Nephron progenitor cell (in vitro differentiated cells): ENCODE measurements around the gene PRAF2.

Source experiments
- DNase-seq: peaks from one replicate; pipeline ENCODE4 v3.0.0; 2021
- H3K27ac Mint-ChIP-seq: 2 replicates; pipeline ENCODE4 v1.8.0; 2021; ENCODE audit warnings: mild to moderate bottlenecking, moderate library complexity, mixed read lengths
- H3K27me3 Mint-ChIP-seq: 2 replicates; pipeline ENCODE4 v1.8.0; 2021; ENCODE audit warnings: mild to moderate bottlenecking, low read depth, mixed read lengths; ENCODE audit not compliant: poor library complexity
- H3K36me3 Mint-ChIP-seq: 2 replicates; pipeline ENCODE4 v1.8.0; 2021; ENCODE audit warnings: low read depth, mixed read lengths
- H3K4me1 Mint-ChIP-seq: 2 replicates; pipeline ENCODE4 v1.8.0; 2021; ENCODE audit warnings: mixed read lengths
- H3K4me3 Mint-ChIP-seq: 2 replicates; pipeline ENCODE4 v1.8.0; 2021; ENCODE audit warnings: mild to moderate bottlenecking, moderate library complexity, mixed read lengths
- H3K9me3 Mint-ChIP-seq: 2 replicates; pipeline ENCODE4 v1.8.0; 2021; ENCODE audit warnings: mild to moderate bottlenecking, moderate library complexity, mixed read lengths
- CTCF ChIP-seq: fragments of 200-600 bp; sonication (generic); IDR thresholded peaks from 2 replicates; pipeline ENCODE4 v1.5.0; 2021; ENCODE audit warnings: antibody characterized with exemption

The PRAF2 gene

GRCh38 chrX:49060914-49061313 is 12.9 kb downstream of the PRAF2 start:
- H3K4me1 Mint-ChIP-seq, result peaks cover 5% of the 10 kb centered on the region
- H3K4me3 Mint-ChIP-seq, result no peak overlapping the region
- no peak for TF ChIP-seq CTCF
- no peaks in the 10 kb centered on the region for H3K36me3 Mint-ChIP-seq
- peaks cover 49% of the 10 kb centered on the region for H3K9me3 Mint-ChIP-seq
- no peak overlapping the region for H3K27ac Mint-ChIP-seq
- no peak for DNase-seq
- peaks cover 4% of the 10 kb centered on the region for H3K27me3 Mint-ChIP-seq

- TF ChIP-seq CTCF, result no peak
- Mint-ChIP-seq H3K36me3 (peaks cover 10% of the 10 kb centered on the region), H3K9me3 (peaks cover 55% of the 10 kb centered on the region), H3K4me3 (no peak overlapping the region), H3K4me1 (peaks cover 11% of the 10 kb centered on the region), H3K27me3 (peaks cover 4% of the 10 kb centered on the region), H3K27ac (no peak overlapping the region)
- DNase-seq, result no peak
Observed at GRCh38 chrX:49059681-49060085, 14.1 kb downstream of the PRAF2 start.

GRCh38 chrX:49059201-49059600 is 14.6 kb downstream of the PRAF2 start:
- no peak overlapping the region for H3K4me3 Mint-ChIP-seq
- no peak overlapping the region for H3K27ac Mint-ChIP-seq
- peaks cover 14% of the 10 kb centered on the region for H3K36me3 Mint-ChIP-seq
- peaks cover 15% of the 10 kb centered on the region for H3K4me1 Mint-ChIP-seq
- peaks cover 58% of the 10 kb centered on the region for H3K9me3 Mint-ChIP-seq
- no peak for DNase-seq
- H3K27me3 Mint-ChIP-seq, result peaks cover 4% of the 10 kb centered on the region
- no peak for TF ChIP-seq CTCF

GRCh38 chrX:49058794-49059193 is 15.0 kb downstream of the PRAF2 start, which contains the start of gene CCDC120:
CCDC120 (plus strand) TSS chrX:49058999; CDS start chrX:49062042, 3,043 bp downstream.
- Mint-ChIP-seq H3K4me3 (no peak within 1 kb of the TSS), H3K27ac (no peak within 1 kb of the TSS), H3K27me3 (peaks cover 4% of the 10 kb centered on the region), H3K9me3 (peaks cover 62% of the 10 kb centered on the region), H3K36me3 (peaks cover 16% of the 10 kb centered on the region), H3K4me1 (peaks cover 19% of the 10 kb centered on the region)
- no peak for TF ChIP-seq CTCF
- no peak for DNase-seq

GRCh38 chrX:49054073-49054762 is 19.6 kb downstream of the PRAF2 start:
- peaks cover 3% of the 10 kb centered on the region for H3K27me3 Mint-ChIP-seq
- peak overlapping the region; percentile 87 for H3K4me3 Mint-ChIP-seq
- H3K4me1 Mint-ChIP-seq, result peaks cover 23% of the 10 kb centered on the region
- no peak for DNase-seq
- no peak for TF ChIP-seq CTCF
- peaks cover 63% of the 10 kb centered on the region for H3K9me3 Mint-ChIP-seq
- H3K36me3 Mint-ChIP-seq, result peaks cover 16% of the 10 kb centered on the region
- H3K27ac Mint-ChIP-seq, result no peak overlapping the region
